ENCODE measurements around the gene MAB21L1.
A peak's percentile ranks its signal among the peaks of the same experiment; 100 is the strongest.

The MAB21L1 gene

GRCh38 chr13:35479706-35480105 lies 3.2 kb upstream of the MAB21L1 start:
- no peak for DNase-seq (ENCODE audit: low read depth, low spot score)

GRCh38 chr13:35479038-35479492 lies 2.6 kb upstream of the MAB21L1 start:
- peak; percentile 41 for DNase-seq (ENCODE audit: low read depth, low spot score)

GRCh38 chr13:35478271-35479037 lies 2.0 kb upstream of the MAB21L1 start:
- peak; percentile 55 for DNase-seq (ENCODE audit: low read depth, low spot score)

- DNase-seq (ENCODE audit: low read depth, low spot score), result no peak
Measured at GRCh38 chr13:35477386-35477946, 977 bp upstream of the MAB21L1 start.

- peak; percentile 77 for DNase-seq (ENCODE audit: low read depth, low spot score)
Measured at GRCh38 chr13:35475212-35475959, 1.1 kb downstream of the MAB21L1 start.

GRCh38 chr13:35474496-35475211 lies 1.8 kb downstream of the MAB21L1 start:
- no peak for DNase-seq (ENCODE audit: low read depth, low spot score)

GRCh38 chr13:35473802-35474201 lies 2.7 kb downstream of the MAB21L1 start:
- no peak for DNase-seq (ENCODE audit: low read depth, low spot score)

GRCh38 chr13:35473206-35473775 lies 3.2 kb downstream of the MAB21L1 start:
- no peak for DNase-seq (ENCODE audit: low read depth, low spot score)

GRCh38 chr13:35472323-35472881 lies 4.1 kb downstream of the MAB21L1 start:
- peak; percentile 21 for DNase-seq (ENCODE audit: low read depth, low spot score)

- peak; percentile 31 for DNase-seq (ENCODE audit: low read depth, low spot score)
Measured at GRCh38 chr13:35471706-35472322, 4.7 kb downstream of the MAB21L1 start.

GRCh38 chr13:35470671-35471661 lies 5.5 kb downstream of the MAB21L1 start:
- peak; percentile 87 for DNase-seq (ENCODE audit: low read depth, low spot score)

- DNase-seq (ENCODE audit: low read depth, low spot score), result no peak
Measured at GRCh38 chr13:35469806-35470525, 6.5 kb downstream of the MAB21L1 start.

GRCh38 chr13:35468195-35468594 lies 8.3 kb downstream of the MAB21L1 start:
- DNase-seq (ENCODE audit: low read depth, low spot score), result no peak

- DNase-seq (ENCODE audit: low read depth, low spot score), result no peak
Measured at GRCh38 chr13:35465371-35465770, 11.1 kb downstream of the MAB21L1 start.

GRCh38 chr13:35460061-35460460 lies 16.4 kb downstream of the MAB21L1 start:
- DNase-seq (ENCODE audit: low read depth, low spot score), result no peak

GRCh38 chr13:35457258-35457657 lies 19.2 kb downstream of the MAB21L1 start:
- DNase-seq (ENCODE audit: low read depth, low spot score), result no peak

GRCh38 chr13:35455022-35455421 lies 21.5 kb downstream of the MAB21L1 start:
- no peak for DNase-seq (ENCODE audit: low read depth, low spot score)

GRCh38 chr13:35449821-35450220 lies 26.7 kb downstream of the MAB21L1 start:
- no peak for DNase-seq (ENCODE audit: low read depth, low spot score)

- DNase-seq (ENCODE audit: low read depth, low spot score), result no peak
Measured at GRCh38 chr13:35448465-35448864, 28.0 kb downstream of the MAB21L1 start.
